ENCODE results near the gene BBS10. TPM values are rescaled to one million over a fixed set of nuclear protein-coding genes. Genes with fewer than 3 reads are reported as not detected.

Gene BBS10
- total and polyA plus RNA-seq, 9 of the 15 experiments (the other 6 are each of a cell fraction or from before 2014, with no cell fraction given), result 2.3 to 14.9 (median 5.9) TPM

DNA sequence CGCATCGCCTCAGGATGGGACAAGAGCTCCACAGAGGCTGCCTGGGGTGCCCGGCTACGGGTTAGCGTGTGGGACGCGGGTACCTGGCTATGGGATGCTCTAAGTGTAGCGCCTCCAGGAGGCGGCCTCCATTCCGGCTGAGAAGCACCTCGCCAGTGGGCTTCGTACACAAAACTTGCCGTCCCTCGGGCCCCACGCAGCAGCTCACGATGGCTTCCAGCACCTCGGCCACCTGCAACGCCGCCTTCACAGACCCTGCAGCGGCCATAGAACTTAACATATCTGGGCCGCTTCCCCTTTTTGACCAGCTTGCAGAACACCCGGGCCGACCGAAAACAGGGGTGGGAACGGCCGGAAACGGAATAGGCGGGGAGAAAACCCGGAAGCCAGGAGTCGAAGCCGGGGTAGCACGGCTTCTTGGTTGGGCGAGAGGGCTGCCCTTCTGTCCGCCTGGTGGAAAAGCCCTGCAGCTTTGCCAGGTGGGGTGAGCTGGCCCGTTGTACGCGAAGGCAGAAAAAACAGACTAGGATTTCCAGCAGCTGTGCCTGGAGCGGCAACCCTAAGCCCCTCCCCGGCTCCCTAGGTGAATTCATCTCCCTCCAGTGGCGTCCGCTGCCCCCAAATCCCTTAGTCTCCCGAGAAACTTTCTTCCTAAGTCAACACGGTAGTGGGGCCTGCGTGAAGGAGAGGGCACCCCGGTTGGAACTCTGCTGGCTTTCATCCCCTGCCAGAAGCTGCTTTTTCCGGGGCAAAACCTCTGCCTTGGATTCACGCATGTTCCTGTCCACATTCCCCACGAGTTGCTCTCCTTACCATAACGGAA, at the start of gene BBS10 (continued):
- TF ChIP-seq SMARCA4 (IDR thresholded peaks at IDR 0.05) (no peak), ZNF445 (CRISPR knock-in tag; IDR thresholded peaks at IDR 0.05; ENCODE audit: low read depth) (no peak), TAF9B (IDR thresholded peaks at IDR 0.05; ENCODE audit: partially characterized antibody) (peak; percentile 76), ZNF324 (CRISPR knock-in tag; IDR thresholded peaks at IDR 0.05) (no peak), ZNF165 (CRISPR knock-in tag; IDR thresholded peaks at IDR 0.05; ENCODE audit: borderline replicate concordance) (no peak), ZNF830 (CRISPR knock-in tag; IDR thresholded peaks at IDR 0.05) (no peak; the same call in 1 of the 2 replicates), XRCC4 (IDR thresholded peaks at IDR 0.05; ENCODE audit: extremely low read depth, insufficient read depth, insufficient read length) (no peak), ZNF124 (CRISPR knock-in tag; IDR thresholded peaks at IDR 0.05) (no peak), NBN (IDR thresholded peaks at IDR 0.05; ENCODE audit: low read depth) (peak; percentile 84), MTA1 (IDR thresholded peaks at IDR 0.05; ENCODE audit: borderline replicate concordance) (no peak), MAFK (IDR thresholded peaks at IDR 0.05; ENCODE audit: low read length) (0 out of 2 replicates have a peak, but pooled peaks have one; percentile 6), ZNF507 (tag; conservative IDR thresholded peaks at IDR 0.05) (no peak), TRIM24 (IDR thresholded peaks at IDR 0.05) (peak in 1 of 2 experiments; percentile 86; a peak in 2 of 4 replicates)
- TF ChIP-seq, protein P1, sequence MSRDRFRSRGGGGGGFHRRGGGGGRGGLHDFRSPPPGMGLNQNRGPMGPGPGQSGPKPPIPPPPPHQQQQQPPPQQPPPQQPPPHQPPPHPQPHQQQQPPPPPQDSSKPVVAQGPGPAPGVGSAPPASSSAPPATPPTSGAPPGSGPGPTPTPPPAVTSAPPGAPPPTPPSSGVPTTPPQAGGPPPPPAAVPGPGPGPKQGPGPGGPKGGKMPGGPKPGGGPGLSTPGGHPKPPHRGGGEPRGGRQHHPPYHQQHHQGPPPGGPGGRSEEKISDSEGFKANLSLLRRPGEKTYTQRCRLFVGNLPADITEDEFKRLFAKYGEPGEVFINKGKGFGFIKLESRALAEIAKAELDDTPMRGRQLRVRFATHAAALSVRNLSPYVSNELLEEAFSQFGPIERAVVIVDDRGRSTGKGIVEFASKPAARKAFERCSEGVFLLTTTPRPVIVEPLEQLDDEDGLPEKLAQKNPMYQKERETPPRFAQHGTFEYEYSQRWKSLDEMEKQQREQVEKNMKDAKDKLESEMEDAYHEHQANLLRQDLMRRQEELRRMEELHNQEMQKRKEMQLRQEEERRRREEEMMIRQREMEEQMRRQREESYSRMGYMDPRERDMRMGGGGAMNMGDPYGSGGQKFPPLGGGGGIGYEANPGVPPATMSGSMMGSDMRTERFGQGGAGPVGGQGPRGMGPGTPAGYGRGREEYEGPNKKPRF (IDR thresholded peaks at IDR 0.05; ENCODE audit: low read depth, low read length), result no peak
- TF ChIP-seq, protein P2, sequence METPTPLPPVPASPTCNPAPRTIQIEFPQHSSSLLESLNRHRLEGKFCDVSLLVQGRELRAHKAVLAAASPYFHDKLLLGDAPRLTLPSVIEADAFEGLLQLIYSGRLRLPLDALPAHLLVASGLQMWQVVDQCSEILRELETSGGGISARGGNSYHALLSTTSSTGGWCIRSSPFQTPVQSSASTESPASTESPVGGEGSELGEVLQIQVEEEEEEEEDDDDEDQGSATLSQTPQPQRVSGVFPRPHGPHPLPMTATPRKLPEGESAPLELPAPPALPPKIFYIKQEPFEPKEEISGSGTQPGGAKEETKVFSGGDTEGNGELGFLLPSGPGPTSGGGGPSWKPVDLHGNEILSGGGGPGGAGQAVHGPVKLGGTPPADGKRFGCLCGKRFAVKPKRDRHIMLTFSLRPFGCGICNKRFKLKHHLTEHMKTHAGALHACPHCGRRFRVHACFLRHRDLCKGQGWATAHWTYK (CRISPR knock-in tag; IDR thresholded peaks at IDR 0.05), result no peak
- TF ChIP-seq, protein P3, sequence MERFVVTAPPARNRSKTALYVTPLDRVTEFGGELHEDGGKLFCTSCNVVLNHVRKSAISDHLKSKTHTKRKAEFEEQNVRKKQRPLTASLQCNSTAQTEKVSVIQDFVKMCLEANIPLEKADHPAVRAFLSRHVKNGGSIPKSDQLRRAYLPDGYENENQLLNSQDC (CRISPR knock-in tag; IDR thresholded peaks at IDR 0.05), result no peak
- TF ChIP-seq, protein P4, sequence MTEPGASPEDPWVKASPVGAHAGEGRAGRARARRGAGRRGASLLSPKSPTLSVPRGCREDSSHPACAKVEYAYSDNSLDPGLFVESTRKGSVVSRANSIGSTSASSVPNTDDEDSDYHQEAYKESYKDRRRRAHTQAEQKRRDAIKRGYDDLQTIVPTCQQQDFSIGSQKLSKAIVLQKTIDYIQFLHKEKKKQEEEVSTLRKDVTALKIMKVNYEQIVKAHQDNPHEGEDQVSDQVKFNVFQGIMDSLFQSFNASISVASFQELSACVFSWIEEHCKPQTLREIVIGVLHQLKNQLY (CRISPR knock-in tag; conservative IDR thresholded peaks at IDR 0.05), result no peak
- TF ChIP-seq, protein P5, sequence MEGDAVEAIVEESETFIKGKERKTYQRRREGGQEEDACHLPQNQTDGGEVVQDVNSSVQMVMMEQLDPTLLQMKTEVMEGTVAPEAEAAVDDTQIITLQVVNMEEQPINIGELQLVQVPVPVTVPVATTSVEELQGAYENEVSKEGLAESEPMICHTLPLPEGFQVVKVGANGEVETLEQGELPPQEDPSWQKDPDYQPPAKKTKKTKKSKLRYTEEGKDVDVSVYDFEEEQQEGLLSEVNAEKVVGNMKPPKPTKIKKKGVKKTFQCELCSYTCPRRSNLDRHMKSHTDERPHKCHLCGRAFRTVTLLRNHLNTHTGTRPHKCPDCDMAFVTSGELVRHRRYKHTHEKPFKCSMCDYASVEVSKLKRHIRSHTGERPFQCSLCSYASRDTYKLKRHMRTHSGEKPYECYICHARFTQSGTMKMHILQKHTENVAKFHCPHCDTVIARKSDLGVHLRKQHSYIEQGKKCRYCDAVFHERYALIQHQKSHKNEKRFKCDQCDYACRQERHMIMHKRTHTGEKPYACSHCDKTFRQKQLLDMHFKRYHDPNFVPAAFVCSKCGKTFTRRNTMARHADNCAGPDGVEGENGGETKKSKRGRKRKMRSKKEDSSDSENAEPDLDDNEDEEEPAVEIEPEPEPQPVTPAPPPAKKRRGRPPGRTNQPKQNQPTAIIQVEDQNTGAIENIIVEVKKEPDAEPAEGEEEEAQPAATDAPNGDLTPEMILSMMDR (IDR thresholded peaks at IDR 0.05 in 2 of 3, conservative IDR thresholded peaks at IDR 0.05 in 1 of 3; ENCODE audit: insufficient read depth in 2 of 3, low read depth in 1 of 3, low read length in 3 of 3), result peak; percentile 41 to 62 (median 43)
- TF ChIP-seq, protein P6, sequence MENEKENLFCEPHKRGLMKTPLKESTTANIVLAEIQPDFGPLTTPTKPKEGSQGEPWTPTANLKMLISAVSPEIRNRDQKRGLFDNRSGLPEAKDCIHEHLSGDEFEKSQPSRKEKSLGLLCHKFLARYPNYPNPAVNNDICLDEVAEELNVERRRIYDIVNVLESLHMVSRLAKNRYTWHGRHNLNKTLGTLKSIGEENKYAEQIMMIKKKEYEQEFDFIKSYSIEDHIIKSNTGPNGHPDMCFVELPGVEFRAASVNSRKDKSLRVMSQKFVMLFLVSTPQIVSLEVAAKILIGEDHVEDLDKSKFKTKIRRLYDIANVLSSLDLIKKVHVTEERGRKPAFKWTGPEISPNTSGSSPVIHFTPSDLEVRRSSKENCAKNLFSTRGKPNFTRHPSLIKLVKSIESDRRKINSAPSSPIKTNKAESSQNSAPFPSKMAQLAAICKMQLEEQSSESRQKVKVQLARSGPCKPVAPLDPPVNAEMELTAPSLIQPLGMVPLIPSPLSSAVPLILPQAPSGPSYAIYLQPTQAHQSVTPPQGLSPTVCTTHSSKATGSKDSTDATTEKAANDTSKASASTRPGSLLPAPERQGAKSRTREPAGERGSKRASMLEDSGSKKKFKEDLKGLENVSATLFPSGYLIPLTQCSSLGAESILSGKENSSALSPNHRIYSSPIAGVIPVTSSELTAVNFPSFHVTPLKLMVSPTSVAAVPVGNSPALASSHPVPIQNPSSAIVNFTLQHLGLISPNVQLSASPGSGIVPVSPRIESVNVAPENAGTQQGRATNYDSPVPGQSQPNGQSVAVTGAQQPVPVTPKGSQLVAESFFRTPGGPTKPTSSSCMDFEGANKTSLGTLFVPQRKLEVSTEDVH (IDR thresholded peaks at IDR 0.05; ENCODE audit: low read depth, partially characterized antibody), result peak; percentile 93
